Natural killer cell (primary cell): ENCODE measurements around the gene MAG. TPM values are rescaled to one million over a fixed set of nuclear protein-coding genes. Genes with fewer than 3 reads are reported as not detected.

Source experiments
- ATAC-seq, 3 donors: fragments of 150-1000 bp in 2 of 3; fragments of 200-7000 bp in 1 of 3; cut with Tn5 transposase; 1 replicate in 1 of 3; 2 replicates in 2 of 3; pipeline ENCODE4 v1.10.0; 2021; ENCODE audit warnings: mild to moderate bottlenecking in 2 of 3, moderate library complexity in 2 of 3
- DNase-seq, 2 donors: peaks; one replicate each; pipeline versions ENCODE4 v3.0.0 to v3.0.0-alpha.2; 2013 to 2021; ENCODE audit warnings: mixed read lengths in 1 of 2
- H3K27ac ChIP-seq: one replicate; pipeline ENCODE4 v1.5.1; 2013; ENCODE audit warnings: mild to moderate bottlenecking, low read length
- H3K27me3 ChIP-seq: one replicate; pipeline ENCODE4 v1.6.1; 2013; ENCODE audit warnings: low read length; ENCODE audit not compliant: control insufficient read depth, insufficient read depth
- H3K36me3 ChIP-seq: one replicate; pipeline ENCODE4 v1.6.1; 2013; ENCODE audit warnings: low read length; ENCODE audit not compliant: control insufficient read depth, insufficient read depth
- H3K4me1 ChIP-seq: one replicate; pipeline ENCODE4 v1.6.1; 2013; ENCODE audit warnings: low read length; ENCODE audit not compliant: control insufficient read depth, insufficient read depth
- H3K4me3 ChIP-seq: one replicate; pipeline ENCODE4 v1.5.1; 2013; ENCODE audit warnings: low read length
- H3K9me3 ChIP-seq: one replicate; pipeline ENCODE4 v1.6.1; 2013; ENCODE audit warnings: low read length; ENCODE audit not compliant: control insufficient read depth, insufficient read depth
- H3K27ac Mint-ChIP-seq, 2 donors: one replicate each; pipeline ENCODE4 v1.8.0; 2022; ENCODE audit warnings: mild to moderate bottlenecking in 2 of 2, mixed read lengths in 2 of 2, moderate library complexity in 1 of 2
- H3K27me3 Mint-ChIP-seq, 2 donors: one replicate each; pipeline ENCODE4 v1.8.0; 2022; ENCODE audit warnings: low read depth in 2 of 2, mixed read lengths in 2 of 2
- H3K36me3 Mint-ChIP-seq: one replicate; pipeline ENCODE4 v1.8.0; 2022; ENCODE audit warnings: mixed read lengths
- H3K4me1 Mint-ChIP-seq, 2 donors: one replicate each; pipeline ENCODE4 v1.8.0; 2022; ENCODE audit warnings: mixed read lengths in 2 of 2
- H3K4me3 Mint-ChIP-seq: one replicate; pipeline ENCODE4 v1.8.0; 2022; ENCODE audit warnings: mild to moderate bottlenecking, moderate library complexity, mixed read lengths
- H3K9me3 Mint-ChIP-seq, 2 donors: one replicate each; pipeline ENCODE4 v1.8.0; 2022; ENCODE audit warnings: mixed read lengths in 2 of 2
- WGBS: methylation state at CpG from one replicate; pipeline ENCODE4 v1.1.7; 2013; ENCODE audit warnings: missing lambda C conversion rate; ENCODE audit not compliant: insufficient coverage; 5-methylcytosine and 5-hydroxymethylcytosine counted together
- intact Hi-C: fragments of 100-400 bp; cut with micrococcal nuclease; formaldehyde crosslinking; loops from one replicate; pipeline ENCODE4 v1.14.2; 2022
- total RNA-seq, 4 donors: library from RNA; stranded (reverse); fragments of 120-200 nt in 1 of 4; gene quantifications; one replicate each; pipeline versions ENCODE4 v1.2.3 to v1.2.4, GENCODE V29; 2013 to 2022
- TF ChIP-seq, protein P1 (sequence below): fragments of 200-600 bp; IDR thresholded peaks from one replicate; pipeline ENCODE4 v1.8.0; 2022; ENCODE audit warnings: antibody characterized with exemption

MAG gene
- total RNA-seq, 3 donors from 2014 or later (not counting 1 experiment from before 2014, with no cell fraction given), result not detected

DNA sequence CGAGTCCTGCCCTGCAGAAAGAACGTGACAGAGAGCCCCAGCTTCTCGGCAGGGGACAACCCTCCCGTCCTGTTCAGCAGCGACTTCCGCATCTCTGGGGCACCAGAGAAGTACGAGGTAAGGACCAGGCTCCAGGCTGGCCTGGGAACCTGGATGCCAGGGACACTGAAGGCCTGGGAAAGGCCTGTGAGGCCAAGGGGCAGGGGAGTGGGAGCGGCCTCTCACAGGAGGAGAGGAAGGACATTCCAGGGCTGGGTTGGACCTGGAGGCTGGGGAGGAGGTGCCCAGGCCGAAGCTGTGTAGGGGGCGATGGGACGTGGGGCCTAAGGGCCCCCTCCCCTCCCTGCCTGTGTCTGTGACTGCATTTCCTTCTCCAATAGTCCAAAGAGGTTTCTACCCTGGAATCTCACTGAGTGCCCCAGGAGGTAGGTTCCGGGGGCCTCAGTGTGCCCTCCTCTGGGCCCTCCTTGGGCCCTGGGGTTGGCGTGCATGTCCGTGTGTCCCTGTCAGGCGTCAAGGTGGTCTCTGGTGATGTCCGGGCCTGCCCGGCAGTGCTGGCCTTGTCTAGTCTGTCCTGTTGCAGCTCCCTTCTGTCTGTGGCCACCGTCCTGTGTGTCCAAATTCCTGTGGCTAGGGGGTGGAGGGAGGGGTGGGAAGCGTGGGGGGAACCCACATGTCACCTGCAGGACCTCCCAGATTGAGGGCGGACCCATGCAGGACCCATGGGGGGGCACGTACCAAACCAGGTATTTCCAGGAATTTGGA, 20.1 kb downstream of the MAG start:
- DNase-seq (no peak), ATAC-seq (no peak)
- Histone ChIP-seq H3K36me3 (no peaks in the 10 kb centered on the region), H3K9me3 (no peaks in the 10 kb centered on the region), H3K4me3 (no peak overlapping the region), H3K27ac (no peak overlapping the region), H3K27me3 (no peaks in the 10 kb centered on the region), H3K4me1 (peaks cover 12% of the 10 kb centered on the region)
- H3K4me1 Mint-ChIP-seq, result no peaks in the 10 kb centered on the region
- TF ChIP-seq, protein P1, sequence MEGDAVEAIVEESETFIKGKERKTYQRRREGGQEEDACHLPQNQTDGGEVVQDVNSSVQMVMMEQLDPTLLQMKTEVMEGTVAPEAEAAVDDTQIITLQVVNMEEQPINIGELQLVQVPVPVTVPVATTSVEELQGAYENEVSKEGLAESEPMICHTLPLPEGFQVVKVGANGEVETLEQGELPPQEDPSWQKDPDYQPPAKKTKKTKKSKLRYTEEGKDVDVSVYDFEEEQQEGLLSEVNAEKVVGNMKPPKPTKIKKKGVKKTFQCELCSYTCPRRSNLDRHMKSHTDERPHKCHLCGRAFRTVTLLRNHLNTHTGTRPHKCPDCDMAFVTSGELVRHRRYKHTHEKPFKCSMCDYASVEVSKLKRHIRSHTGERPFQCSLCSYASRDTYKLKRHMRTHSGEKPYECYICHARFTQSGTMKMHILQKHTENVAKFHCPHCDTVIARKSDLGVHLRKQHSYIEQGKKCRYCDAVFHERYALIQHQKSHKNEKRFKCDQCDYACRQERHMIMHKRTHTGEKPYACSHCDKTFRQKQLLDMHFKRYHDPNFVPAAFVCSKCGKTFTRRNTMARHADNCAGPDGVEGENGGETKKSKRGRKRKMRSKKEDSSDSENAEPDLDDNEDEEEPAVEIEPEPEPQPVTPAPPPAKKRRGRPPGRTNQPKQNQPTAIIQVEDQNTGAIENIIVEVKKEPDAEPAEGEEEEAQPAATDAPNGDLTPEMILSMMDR, result no peak
- no peaks in the 10 kb centered on the region for H3K36me3 Mint-ChIP-seq
- no peak overlapping the region for H3K27ac Mint-ChIP-seq
- no peak overlapping the region for H3K4me3 Mint-ChIP-seq
- H3K27me3 Mint-ChIP-seq, result peaks cover 0 to 8% of the 10 kb centered on the region in 2 donors
- intact Hi-C loops, result no loop called here
- 87% methylated on average over 21 of the region's 21 CpGs for WGBS
- no peaks in the 10 kb centered on the region for H3K9me3 Mint-ChIP-seq

DNA sequence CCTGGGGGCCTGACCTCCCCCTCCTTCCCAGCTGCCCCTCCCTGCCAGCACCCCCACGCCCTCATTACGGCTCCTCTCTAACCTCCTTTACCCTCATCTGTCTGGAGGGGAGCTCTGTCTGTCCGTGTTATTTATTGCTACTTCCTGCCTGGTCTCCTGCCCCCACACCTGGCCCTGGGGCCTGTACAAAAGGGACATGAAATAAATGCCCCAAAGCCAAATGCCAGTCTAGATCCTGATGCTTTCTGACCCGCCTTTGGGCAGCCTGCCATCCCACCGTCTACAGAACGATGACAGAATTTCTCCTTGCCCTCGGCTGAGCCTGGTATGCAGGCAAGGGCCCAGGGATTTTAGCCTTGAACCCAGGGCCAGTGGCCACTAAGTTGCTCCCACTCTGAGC, 21.6 kb downstream of the MAG start:
- Mint-ChIP-seq H3K27me3 (peaks cover 0 to 9% of the 10 kb centered on the region in 2 donors), H3K4me1 (peaks cover 0 to 2% of the 10 kb centered on the region in 2 donors), H3K4me3 (no peak overlapping the region), H3K9me3 (no peaks in the 10 kb centered on the region), H3K27ac (no peak overlapping the region), H3K36me3 (no peaks in the 10 kb centered on the region)
- ATAC-seq, result no peak
- Histone ChIP-seq H3K36me3 (no peaks in the 10 kb centered on the region), H3K27me3 (no peaks in the 10 kb centered on the region), H3K4me3 (no peak overlapping the region), H3K9me3 (no peaks in the 10 kb centered on the region), H3K27ac (no peak overlapping the region), H3K4me1 (peaks cover 24% of the 10 kb centered on the region)
- no peak for DNase-seq
- intact Hi-C loops, result no loop called here
- TF ChIP-seq, protein P1, result no peak
- 30% methylated on average over 7 of the region's 7 CpGs for WGBS

DNA sequence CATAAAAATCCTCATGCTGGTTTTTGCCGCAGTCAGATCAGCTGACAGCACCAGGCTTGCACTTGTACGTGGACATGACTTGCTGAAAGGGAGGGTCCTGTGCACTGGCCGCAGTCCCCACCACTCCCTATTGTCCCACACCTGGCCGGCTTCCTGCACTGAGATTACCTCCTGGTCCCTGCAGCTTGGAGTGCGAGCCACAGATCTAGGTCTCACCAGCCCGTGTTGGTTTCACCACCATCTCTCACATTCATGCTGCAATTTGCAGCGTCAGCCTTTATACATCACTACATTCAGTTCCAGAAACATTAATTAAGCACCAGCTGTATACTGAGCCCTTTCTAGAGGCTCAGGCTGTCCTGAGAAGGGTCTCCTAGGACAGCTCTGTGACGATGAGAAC, 22.1 kb downstream of the MAG start:
- TF ChIP-seq, protein P1, result no peak
- no peak overlapping the region for H3K27ac ChIP-seq
- peaks cover 0 to 12% of the 10 kb centered on the region in 2 donors for H3K27me3 Mint-ChIP-seq
- peaks cover 29% of the 10 kb centered on the region for H3K4me1 ChIP-seq
- DNase-seq (no peak), ATAC-seq (no peak)
- no peak overlapping the region for H3K4me3 Mint-ChIP-seq
- no peaks in the 10 kb centered on the region for H3K9me3 ChIP-seq
- no peaks in the 10 kb centered on the region for H3K36me3 ChIP-seq
- intact Hi-C loops, result no loop called here
- no peak overlapping the region for H3K27ac Mint-ChIP-seq
- H3K4me3 ChIP-seq, result no peak overlapping the region
- H3K9me3 Mint-ChIP-seq, result no peaks in the 10 kb centered on the region
- WGBS, result 80% methylated on average over 8 of the region's 8 CpGs
- peaks cover 0 to 6% of the 10 kb centered on the region in 2 donors for H3K4me1 Mint-ChIP-seq
- H3K36me3 Mint-ChIP-seq, result no peaks in the 10 kb centered on the region
- no peaks in the 10 kb centered on the region for H3K27me3 ChIP-seq
